Activated CD4-positive, alpha-beta T cell treated with anti-CD3 and anti-CD28 coated beads, Interleukin-2, amount 50 U/mL, for 48 hours (primary cell): ENCODE measurements around the gene RSPRY1.

Experiments
- DNase-seq, 2 experiments: peaks; one replicate each; pipeline ENCODE4 v3.0.0-alpha.2; 2020

The RSPRY1 gene

GRCh38 chr16:57225978-57226377 lies 39.8 kb downstream of the RSPRY1 start:
- no peak for DNase-seq

DNA sequence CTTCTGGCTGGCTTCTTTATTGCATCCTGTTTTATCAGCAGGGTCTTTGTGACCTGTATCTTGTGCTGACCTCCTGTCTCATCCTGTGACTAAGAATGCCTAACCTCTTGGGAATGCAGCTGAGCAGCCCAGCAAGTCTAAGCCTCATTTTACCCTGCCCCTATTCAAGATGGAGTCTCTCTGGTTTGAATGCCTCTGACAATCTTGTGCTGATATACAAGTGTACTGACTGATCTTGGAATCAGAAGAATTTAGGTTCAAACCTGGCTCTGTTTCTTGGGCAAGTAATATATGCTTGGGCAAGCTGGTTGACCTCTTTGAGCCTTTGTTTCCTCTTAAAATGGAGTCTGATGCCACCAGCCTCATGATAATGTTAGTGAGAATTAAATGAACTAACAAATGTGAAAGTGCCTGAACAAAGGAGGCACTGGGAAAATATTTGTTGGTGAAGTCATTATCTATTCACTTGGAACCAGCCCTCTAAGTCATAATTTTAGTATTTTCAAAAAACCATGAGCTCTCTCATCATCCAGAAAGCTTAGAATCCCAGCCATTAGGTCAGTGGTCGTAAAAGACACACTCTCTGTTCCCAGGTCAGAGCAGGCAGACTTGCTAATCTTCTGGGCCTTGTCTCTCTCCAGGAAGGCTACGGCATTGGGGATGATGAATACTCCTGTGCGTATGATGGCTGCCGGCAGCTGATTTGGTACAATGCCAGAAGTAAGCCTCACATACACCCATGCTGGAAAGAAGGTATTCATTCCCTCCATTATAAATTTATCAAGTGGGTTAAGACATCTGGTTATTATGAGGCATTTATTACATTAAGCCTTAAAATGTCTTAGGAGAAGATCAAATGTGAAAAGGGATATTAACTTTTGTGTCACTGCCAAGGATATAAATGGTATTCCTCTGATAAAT lies 40.8 kb downstream of the RSPRY1 start:
- no peak for DNase-seq

DNA sequence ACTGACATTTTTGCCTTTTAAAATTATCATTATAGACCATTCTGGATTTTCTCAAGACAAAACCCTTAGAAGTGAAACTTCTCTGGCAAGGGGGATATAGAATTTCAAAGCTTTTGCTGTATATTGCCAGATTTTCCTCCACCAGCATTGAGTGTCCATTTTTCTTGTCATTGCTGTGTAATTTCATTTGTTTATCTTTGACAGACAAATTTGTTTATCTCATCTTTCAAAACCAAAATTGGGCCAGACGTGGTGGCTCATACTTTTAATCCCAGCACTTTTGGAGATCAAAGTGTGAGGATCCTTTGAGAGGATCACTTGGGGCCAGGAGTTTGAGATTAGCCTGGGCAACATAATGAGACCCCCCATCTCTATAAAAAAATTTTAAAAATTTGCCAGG lies 43.0 kb downstream of the RSPRY1 start:
- no peak for DNase-seq

DNA sequence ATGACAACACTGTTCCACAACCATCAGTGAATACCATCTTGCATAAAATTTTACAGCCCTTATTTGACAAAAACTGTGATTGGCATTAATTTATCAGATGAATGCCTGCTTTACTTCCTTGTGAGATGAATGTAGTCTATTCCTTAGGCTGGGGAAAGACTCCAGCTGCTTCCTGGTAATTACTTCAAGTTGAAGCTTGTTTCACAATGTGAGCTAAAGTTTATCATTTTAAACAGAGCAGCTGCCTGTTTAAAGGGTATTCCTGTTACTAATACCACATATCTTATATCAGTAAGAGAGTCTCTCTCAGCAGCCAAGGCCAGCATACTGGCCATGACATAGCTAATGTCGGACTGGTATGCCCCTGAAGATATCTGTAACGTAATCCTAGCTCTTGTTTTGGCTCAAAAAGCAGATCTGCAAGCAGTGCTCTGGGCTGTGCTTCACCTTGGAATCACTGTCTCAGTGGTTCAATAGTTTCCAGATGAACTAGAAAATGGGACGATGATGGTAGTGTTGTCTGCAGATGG lies 45.8 kb downstream of the RSPRY1 start:
- DNase-seq, result no peak

DNA sequence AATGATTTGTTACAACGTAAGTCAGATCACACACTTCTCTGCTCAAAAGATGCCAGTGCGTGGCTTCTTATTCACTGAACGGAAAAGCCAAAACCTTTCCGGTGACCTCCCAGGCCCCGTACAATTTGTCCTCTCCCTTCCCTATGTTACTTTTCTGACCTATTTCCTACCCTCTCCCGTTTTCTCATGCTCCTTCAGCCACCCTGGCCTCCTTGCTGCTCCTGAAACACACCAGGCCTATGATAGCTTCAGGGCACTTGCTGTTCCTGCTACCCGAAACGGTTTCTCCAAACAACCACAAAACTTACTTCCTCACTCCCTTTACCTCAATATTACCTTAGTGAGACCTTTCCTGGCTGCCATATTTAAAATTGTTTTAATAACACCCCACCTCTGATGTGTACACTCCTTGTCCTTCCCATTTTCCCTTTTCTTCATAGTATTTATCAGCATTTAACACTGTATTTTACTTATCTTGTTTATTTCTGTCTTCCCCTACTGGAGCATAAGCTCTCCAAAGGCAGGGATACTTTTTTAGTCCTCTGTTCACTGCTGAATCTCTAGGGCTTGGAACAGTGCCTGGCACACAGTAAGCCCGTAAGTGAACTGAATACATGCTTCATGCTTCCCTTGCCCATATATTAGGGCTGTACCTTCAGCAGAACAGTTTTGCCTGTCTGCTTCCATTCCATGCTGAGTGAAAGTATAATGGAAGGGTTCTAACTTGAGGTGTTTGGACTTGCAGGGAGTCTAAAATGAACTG lies 48.0 kb downstream of the RSPRY1 start:
- no peak for DNase-seq

DNA sequence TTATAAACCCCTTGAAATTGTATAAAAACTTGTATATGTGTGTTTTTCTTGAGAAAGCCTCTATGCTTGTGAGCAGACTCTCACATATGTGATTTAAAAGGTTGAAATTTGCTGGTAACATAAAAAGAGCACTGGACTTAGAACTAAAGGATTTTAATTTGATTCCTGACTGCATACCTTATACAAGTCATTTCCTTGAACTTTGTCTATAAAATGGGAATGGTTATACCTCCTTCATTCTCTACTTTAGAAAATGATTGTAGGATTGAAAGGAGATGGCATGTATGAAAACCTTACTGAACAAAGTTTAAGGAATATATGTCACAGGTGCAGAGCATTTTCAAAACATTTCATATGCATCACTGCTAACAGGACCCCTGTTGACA lies 48.6 kb downstream of the RSPRY1 start:
- DNase-seq, result no peak

- peak; percentile 29 to 53 for DNase-seq
These were observed 49.2 kb downstream of the RSPRY1 start for GRCh38 chr16:57235128-57236021.

DNA sequence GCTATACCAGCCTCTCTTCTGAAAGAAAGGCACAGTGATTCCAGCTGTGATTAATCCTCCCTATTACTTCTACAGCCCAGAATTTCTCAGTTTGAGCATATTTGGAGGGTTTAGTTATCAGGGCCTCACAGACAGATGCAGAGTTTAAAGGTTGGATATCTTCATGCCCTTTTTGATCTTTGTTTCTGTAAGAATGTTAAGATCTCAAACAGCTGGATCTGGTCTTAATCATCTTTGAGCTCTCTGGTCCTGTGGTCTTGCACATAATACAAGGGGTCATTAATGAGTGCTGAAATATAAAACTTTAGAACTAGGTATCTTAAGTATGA lies 49.9 kb downstream of the RSPRY1 start:
- no peak for DNase-seq

- no peak for DNase-seq
These were observed 52.6 kb downstream of the RSPRY1 start for GRCh38 chr16:57238682-57239081.

DNA sequence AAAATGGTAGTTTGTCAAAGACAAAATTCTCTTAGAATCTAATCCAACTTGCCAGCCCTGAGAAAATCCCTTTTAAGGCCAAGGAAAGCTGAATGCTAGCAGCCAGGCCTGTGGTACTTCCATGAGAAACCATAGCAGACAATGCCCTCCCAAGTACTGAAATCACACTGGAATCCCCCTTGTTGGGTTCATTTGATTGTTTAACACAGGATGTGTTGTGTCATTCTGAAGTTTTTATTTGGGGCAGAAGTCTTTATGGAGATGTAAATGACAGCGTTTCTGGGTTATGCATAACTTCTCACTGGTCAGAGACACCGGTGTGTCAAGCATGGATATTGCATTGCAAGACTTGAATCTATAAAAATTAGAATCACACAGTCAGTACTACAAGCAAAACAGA lies 53.0 kb downstream of the RSPRY1 start:
- no peak for DNase-seq

DNA sequence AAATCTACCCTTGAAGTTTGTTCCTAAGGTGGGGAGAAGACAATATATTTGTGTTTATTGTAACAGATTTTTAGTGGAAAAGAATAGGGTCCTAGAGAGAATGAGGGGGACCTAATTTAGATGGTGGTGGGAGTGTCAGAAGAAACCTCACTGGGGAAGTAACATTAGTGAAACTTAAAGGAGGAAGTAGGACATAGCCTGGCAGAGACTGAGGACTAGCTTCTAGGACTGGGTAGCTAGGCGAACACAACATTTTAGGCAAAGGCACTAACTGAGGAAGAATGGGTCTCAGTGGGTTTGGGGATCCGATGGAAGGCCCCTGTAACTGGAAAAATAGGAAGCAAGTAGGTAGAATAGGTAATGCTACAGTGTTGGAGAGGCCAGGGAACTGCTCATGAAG lies 54.7 kb downstream of the RSPRY1 start:
- no peak for DNase-seq

GRCh38 chr16:57242650-57243049 lies 56.5 kb downstream of the RSPRY1 start:
- DNase-seq, result no peak

- no peak for DNase-seq
These were observed 58.3 kb downstream of the RSPRY1 start for GRCh38 chr16:57244463-57244766.

- DNase-seq, result peak; percentile 98 to 99
These were observed 58.8 kb downstream of the RSPRY1 start, which contains the start of gene ARL2BP for GRCh38 chr16:57244767-57245471. TSS of gene ARL2BP (plus strand) at chr16:57245259. CDS start at chr16:57245368, 109 bp downstream.

GRCh38 chr16:57245472-57246113 lies 59.5 kb downstream of the RSPRY1 start:
- DNase-seq, result peak in 1 of 2 experiments; percentile 29

GRCh38 chr16:57251352-57251751 lies 65.2 kb downstream of the RSPRY1 start:
- DNase-seq, result no peak

- no peak for DNase-seq
These were observed 66.1 kb downstream of the RSPRY1 start for GRCh38 chr16:57252148-57252721.

GRCh38 chr16:57253466-57253865 lies 67.3 kb downstream of the RSPRY1 start:
- no peak for DNase-seq

DNA sequence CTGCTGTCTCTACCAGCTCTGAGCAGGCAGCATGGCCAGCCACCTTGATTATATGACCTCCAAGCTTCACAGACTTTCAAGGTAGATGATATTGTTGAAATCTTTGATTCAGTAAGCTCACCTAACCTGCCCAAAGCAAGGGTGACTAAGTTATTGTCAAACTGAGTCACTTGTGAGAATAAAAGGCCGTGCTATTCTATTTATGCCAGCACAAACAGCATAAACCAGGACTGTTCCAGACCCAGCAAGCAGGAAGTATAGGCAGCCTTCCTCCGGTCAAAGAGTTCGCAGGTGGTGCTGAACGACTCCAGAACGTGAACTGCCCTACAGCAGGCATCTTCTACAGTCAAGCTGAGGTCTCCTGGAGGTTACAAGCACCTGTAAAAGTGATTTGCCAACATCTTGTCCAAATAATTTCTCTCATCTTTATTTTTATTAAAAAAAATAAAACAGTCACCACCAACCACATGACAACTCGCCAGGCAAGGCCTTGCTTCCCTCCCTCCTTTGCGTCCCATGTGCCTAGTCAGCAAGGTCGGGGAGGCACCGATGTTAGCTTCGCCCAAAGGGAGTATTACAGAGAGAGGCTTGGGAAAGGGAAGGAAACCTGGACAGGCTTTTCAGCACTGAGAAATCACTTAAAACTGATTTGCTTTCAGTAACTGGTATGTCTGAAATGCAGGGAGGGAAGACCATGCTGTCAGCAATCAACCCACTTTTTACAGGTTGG lies 69.7 kb downstream of the RSPRY1 start:
- DNase-seq, result no peak

GRCh38 chr16:57256601-57257395 lies 70.7 kb downstream of the RSPRY1 start:
- peak in 1 of 2 experiments; percentile 2 for DNase-seq
